HepG2 (cell line): Measurements from ENCODE around the gene ZNF618. TPM values are rescaled to one million over a fixed set of nuclear protein-coding genes. Genes with fewer than 3 reads are reported as not detected.
A peak's percentile ranks its signal among the peaks of the same experiment; 100 is the strongest.

Source experiments
- AGO1 ChIP-seq: fragments of 200-400 bp; formaldehyde crosslinking; IDR thresholded peaks from 2 replicates; pipeline ENCODE4 v1.6.1; 2017; ENCODE audit warnings: mild to moderate bottlenecking, low read depth, low read length, moderate library complexity; ENCODE audit not compliant: poor library complexity, severe bottlenecking
- BORCS8-MEF2B ChIP-seq: sonication (generic); formaldehyde crosslinking; IDR thresholded peaks from 2 replicates; pipeline ENCODE4 v1.8.0; 2022; ENCODE audit warnings: mild to moderate bottlenecking, missing genetic modification reagents
- GTF2F1 ChIP-seq: fragments of 150-350 bp; IDR thresholded peaks from 2 replicates; pipeline ENCODE4 v1.6.1; 2014; ENCODE audit warnings: low read length
- KIAA2018 ChIP-seq: sonication (generic); formaldehyde crosslinking; IDR thresholded peaks from 2 replicates; pipeline ENCODE4 v1.5.0; 2020; ENCODE audit warnings: mild to moderate bottlenecking, missing genetic modification reagents, borderline replicate concordance
- MAFF ChIP-seq: IDR thresholded peaks from 2 replicates; pipeline ENCODE4 v1.6.1; 2011; ENCODE audit warnings: low read depth, low read length, improper control_type of control experiment
- POGK ChIP-seq: sonication (generic); formaldehyde crosslinking; conservative IDR thresholded peaks from 2 replicates; pipeline ENCODE4 v1.8.0; 2022; ENCODE audit warnings: mild to moderate bottlenecking, moderate library complexity, missing genetic modification reagents
- PRMT3 ChIP-seq: sonication (generic); formaldehyde crosslinking; IDR thresholded peaks from 2 replicates; pipeline ENCODE4 v1.8.1; 2022; ENCODE audit warnings: low read depth, mild to moderate bottlenecking, moderate library complexity, missing genetic modification reagents, borderline replicate concordance
- RBM22 ChIP-seq: fragments of 200-400 bp; formaldehyde crosslinking; optimal IDR thresholded peaks from 2 replicates; pipeline ENCODE3; 2017; ENCODE audit warnings: mild to moderate bottlenecking, low read length, moderate library complexity
- RXRB ChIP-seq: IDR thresholded peaks from 2 replicates; pipeline ENCODE4 v1.6.1; 2016; ENCODE audit warnings: borderline replicate concordance, missing genetic modification reagents, missing compliant biosample characterization
- ZNF33A ChIP-seq: sonication (generic); formaldehyde crosslinking; IDR thresholded peaks from 2 replicates; pipeline ENCODE4 v1.5.1; 2020; ENCODE audit warnings: missing genetic modification reagents, mild to moderate bottlenecking, moderate library complexity, borderline replicate concordance
- ZNF362 ChIP-seq: sonication (generic); formaldehyde crosslinking; IDR thresholded peaks from 2 replicates; pipeline ENCODE4 v1.4.0; 2020; ENCODE audit warnings: missing genetic modification reagents, mild to moderate bottlenecking, borderline replicate concordance
- ZSCAN21 ChIP-seq: sonication (generic); formaldehyde crosslinking; IDR thresholded peaks from 2 replicates; pipeline ENCODE4 v1.8.0; 2022; ENCODE audit warnings: mild to moderate bottlenecking, missing genetic modification reagents, moderate library complexity, borderline replicate concordance
- polyA plus RNA-seq, 8 experiments: library from polyadenylated mRNA; depleted of rRNA in 3 of 8; stranded (reverse) in 7 of 8; unstranded in 1 of 8; fragments of >200 nt; fragmentation: Illumina TruSeq in 4 of 8; extraction: Trizol in 4 of 8; gene quantifications; 2 replicates each; pipeline versions ENCODE4 v1.2.1 to v1.2.3, GENCODE V29; 2011 to 2016; ENCODE audit warnings: low read depth in 4 of 8, missing spikeins in 1 of 8, mixed read lengths in 1 of 8; ENCODE audit not compliant: insufficient read depth in 1 of 8
- total RNA-seq, 5 experiments: library from RNA; depleted of rRNA; stranded (reverse); fragments of >200 nt; fragmentation: Illumina TruSeq; extraction: Trizol; gene quantifications; 2 replicates each; pipeline ENCODE4 v1.2.3, GENCODE V29; 2016; ENCODE audit warnings: low read depth in 1 of 5
- TF ChIP-seq, protein P1 (sequence below): sonication (generic); IDR thresholded peaks from 2 replicates; pipeline ENCODE4 v1.6.1; 2016; ENCODE audit warnings: low read depth, borderline replicate concordance

The ZNF618 gene
- total and polyA plus RNA-seq, 2 of the 13 experiments (the other 11 are each of a cell fraction or from before 2014, with no cell fraction given), result 0.07 TPM

- 0 out of 2 replicates have a peak, but pooled peaks have one; percentile 10 for TF ChIP-seq RXRB
- TF ChIP-seq RBM22, result peak; percentile 93
- TF ChIP-seq PRMT3 (CRISPR knock-in tag), result no peak
- TF ChIP-seq ZNF362 (CRISPR knock-in tag), result no peak
- 0 out of 2 replicates have a peak, but pooled peaks have one; percentile 46 for TF ChIP-seq BORCS8-MEF2B (CRISPR knock-in tag)
- peak; percentile 95; the same call in 1 of the 2 replicates for TF ChIP-seq ZNF33A (CRISPR knock-in tag)
- peak; percentile 25; the same call in 1 of the 2 replicates for TF ChIP-seq POGK (CRISPR knock-in tag)
- no peak for TF ChIP-seq MAFF
- TF ChIP-seq GTF2F1, result no peak
- no peak for TF ChIP-seq KIAA2018
- TF ChIP-seq, protein P1, sequence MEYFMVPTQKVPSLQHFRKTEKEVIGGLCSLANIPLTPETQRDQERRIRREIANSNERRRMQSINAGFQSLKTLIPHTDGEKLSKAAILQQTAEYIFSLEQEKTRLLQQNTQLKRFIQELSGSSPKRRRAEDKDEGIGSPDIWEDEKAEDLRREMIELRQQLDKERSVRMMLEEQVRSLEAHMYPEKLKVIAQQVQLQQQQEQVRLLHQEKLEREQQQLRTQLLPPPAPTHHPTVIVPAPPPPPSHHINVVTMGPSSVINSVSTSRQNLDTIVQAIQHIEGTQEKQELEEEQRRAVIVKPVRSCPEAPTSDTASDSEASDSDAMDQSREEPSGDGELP, result peak; percentile 72; the same call in 1 of the 2 replicates
- peak; percentile 86 for TF ChIP-seq AGO1
- TF ChIP-seq ZSCAN21 (CRISPR knock-in tag), result peak; percentile 20; the same call in 1 of the 2 replicates
These were observed 183.1 kb downstream of the ZNF618 start (continued) for GRCh38 chr9:114059047-114059803.
